ENCODE results near the gene ERICH4. TPM values are rescaled to one million over a fixed set of nuclear protein-coding genes. Genes with fewer than 3 reads are reported as not detected.

Gene ERICH4, protein sequence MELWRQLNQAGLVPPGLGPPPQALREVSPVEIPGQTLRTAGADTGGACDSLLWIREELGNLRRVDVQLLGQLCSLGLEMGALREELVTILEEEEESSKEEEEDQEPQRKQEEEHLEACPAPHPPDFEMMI
- total RNA-seq, result not detected in 2 replicates

DNA sequence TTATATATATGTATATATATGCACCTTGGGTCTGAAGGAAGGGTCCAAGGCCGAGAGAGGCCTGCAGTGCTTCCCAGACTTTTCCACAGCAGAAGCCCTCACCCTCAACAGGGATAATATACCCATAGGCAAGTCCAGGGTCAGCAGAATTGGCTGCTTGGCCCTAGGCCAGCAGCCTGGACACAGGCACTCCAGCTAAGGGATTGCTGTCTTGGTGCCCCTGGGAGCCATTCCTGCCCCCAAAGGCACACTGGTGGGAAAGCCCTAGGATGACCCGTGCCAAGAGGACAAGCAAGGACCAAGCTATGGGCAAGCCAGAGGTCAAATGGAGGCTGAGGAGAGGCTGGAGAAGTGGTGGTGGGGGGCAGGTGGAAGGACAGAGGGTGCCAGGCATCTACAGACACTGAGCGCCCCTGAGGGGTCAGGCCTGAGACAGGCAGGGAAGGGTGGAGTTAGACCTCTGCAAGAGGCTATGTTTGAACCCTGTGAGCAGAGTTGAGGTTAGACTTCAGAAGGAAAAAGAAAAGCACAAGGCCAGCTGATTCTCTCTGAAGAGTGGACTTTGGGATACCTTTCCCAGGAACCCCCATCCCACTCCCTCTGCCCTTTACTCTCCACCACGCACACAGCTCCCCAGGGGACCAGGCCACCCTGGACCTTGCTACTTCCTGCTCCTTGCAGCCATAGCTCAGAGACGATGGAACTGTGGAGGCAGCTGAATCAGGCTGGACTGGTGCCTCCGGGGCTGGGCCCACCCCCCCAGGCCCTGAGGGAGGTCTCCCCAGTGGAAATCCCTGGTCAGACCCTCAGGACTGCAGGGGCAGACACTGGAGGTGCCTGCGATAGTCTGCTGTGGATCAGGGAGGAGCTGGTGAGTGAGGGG is at the start of gene ERICH4:
ERICH4 (plus strand) TSS at position 684 of the 883 bp plus-strand sequence; CDS start at position 698, 14 bp downstream.
- Mint-ChIP-seq H3K36me3 (ENCODE audit: low read depth) (peaks cover 6% of the 10 kb centered on the region), H3K9me3 (no peaks in the 10 kb centered on the region), H3K4me1 (ENCODE audit: low read depth) (peaks cover 12% of the 10 kb centered on the region), H3K27me3 (ENCODE audit: low read depth) (peaks cover 3% of the 10 kb centered on the region), H3K27ac (no peak within 1 kb of the TSS), H3K4me3 (ENCODE audit: low read depth) (no peak within 1 kb of the TSS)
- no peak for DNase-seq (ENCODE audit: low spot score)
- intact Hi-C loops (cut with micrococcal nuclease), result no loop called here

DNA sequence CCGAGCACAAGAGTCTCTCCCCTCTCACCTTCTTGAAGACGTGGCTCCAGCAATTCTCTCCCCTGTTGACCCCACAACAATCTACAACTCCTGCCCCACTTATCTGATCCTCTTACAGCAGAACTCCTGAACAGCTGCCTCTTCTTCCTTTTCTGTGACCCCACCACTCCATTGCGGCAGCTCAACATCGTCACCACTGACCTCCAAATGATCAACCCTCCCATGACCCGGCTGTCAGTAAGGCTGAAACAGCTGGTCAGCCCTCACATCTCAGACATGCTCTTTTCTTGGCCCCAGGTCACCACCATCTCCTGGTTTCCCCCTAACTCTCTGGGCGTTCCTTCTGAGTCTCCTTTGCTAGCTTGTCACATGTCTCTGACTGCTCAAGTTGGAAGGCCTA is 47.6 kb upstream of the ERICH4 start:
- no peak for DNase-seq (ENCODE audit: low spot score)
- H3K27me3 Mint-ChIP-seq (ENCODE audit: low read depth), result no peaks in the 10 kb centered on the region
- H3K4me1 Mint-ChIP-seq (ENCODE audit: low read depth), result peaks cover 26% of the 10 kb centered on the region
- peak overlapping the region; percentile 95 for H3K4me3 Mint-ChIP-seq (ENCODE audit: low read depth)
- H3K9me3 Mint-ChIP-seq, result no peaks in the 10 kb centered on the region
- intact Hi-C loops (cut with micrococcal nuclease), result no loop called here
- H3K27ac Mint-ChIP-seq, result peak overlapping the region; percentile 2
- peaks cover 26% of the 10 kb centered on the region for H3K36me3 Mint-ChIP-seq (ENCODE audit: low read depth)

DNA sequence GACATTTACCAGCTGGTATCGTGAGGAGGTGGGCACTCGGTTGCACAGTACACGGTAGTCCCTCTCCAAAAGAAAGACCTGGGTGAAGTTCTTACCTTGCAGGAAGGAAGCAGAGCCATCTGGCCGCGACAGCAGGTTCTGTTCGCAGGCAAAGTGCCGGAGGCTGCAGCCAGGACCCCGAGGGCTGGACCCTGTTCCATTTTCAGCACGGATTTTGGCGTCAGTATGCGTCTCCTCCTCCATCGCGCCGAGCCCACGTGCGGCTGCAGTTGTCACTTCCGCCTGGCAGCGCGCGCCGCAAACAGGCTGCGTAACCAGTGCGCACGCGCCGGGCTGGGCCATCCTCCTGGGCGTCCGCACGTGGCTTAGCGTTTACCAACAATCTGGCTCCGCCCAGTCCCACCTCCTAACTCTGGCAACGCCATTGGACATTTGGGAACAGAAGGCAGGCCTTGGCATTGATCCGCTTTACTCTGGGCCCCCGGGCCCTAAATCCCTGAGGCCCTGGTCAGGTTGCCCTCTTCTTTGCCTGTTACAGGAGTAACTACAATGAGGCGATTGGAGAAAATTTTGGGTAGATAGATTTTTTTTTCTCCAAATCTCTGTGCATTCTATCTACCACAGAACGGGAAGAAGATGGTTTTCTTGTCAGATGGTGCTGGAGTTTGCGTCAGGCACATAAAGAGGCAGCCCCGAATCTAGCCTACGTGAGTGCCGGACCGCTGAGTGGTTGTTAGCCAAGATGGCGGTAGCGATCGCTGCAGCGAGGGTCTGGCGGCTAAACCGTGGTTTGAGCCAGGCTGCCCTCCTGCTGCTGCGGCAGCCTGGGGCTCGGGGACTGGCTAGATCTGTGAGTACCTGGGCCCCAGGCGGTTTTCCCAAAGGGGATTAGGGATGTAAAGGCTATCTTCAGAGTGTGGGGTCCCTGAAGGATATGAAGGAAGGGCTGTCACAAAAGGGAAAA is 45.6 kb upstream of the ERICH4 start, which contains the start of the genes BCKDHA and EXOSC5:
BCKDHA (plus strand) TSS at position 733 of the 964 bp plus-strand sequence; CDS start at position 743, 10 bp downstream.
EXOSC5 (minus strand) TSS at position 274 of the 964 bp plus-strand sequence; CDS start at position 243, 31 bp downstream.
- Mint-ChIP-seq H3K36me3 (ENCODE audit: low read depth) (peaks cover 18% of the 10 kb centered on the region), H3K4me1 (ENCODE audit: low read depth) (peaks cover 26% of the 10 kb centered on the region), H3K9me3 (no peaks in the 10 kb centered on the region), H3K27me3 (ENCODE audit: low read depth) (no peaks in the 10 kb centered on the region), H3K4me3 (ENCODE audit: low read depth) (peak within 1 kb of the TSS; percentile 95), H3K27ac (peak within 1 kb of the TSS; percentile 99)
- intact Hi-C loops (cut with micrococcal nuclease), result loop anchor here (1.0 kb wide), 3 partner anchors 34 to 133 kb away; partner anchors contain the start of genes DMAC2 and HNRNPUL1
- DNase-seq (ENCODE audit: low spot score), result peak; percentile 99

DNA sequence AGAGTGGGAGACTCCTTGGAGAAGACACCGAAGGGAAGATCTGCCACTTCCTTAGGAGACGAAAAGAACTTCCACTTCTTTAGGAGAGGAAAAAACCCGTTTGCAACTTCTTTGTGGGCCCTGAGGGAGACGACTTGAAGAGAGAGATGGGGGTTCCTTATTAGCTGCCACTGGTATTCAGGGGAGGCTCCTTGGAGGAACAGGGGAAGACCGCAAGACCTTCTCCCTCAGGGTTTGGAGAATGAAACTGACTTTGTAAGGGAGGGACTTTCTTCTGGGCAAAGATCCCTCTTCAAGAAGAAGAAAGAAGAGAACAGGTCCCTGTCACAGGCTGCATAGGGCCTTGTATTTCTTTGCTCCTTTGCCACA is 44.9 kb upstream of the ERICH4 start:
- H3K4me3 Mint-ChIP-seq (ENCODE audit: low read depth), result peak overlapping the region; percentile 95
- no peak for DNase-seq (ENCODE audit: low spot score)
- H3K9me3 Mint-ChIP-seq, result no peaks in the 10 kb centered on the region
- peak overlapping the region; percentile 99 for H3K27ac Mint-ChIP-seq
- H3K4me1 Mint-ChIP-seq (ENCODE audit: low read depth), result peaks cover 26% of the 10 kb centered on the region
- peaks cover 15% of the 10 kb centered on the region for H3K36me3 Mint-ChIP-seq (ENCODE audit: low read depth)
- H3K27me3 Mint-ChIP-seq (ENCODE audit: low read depth), result no peaks in the 10 kb centered on the region
- intact Hi-C loops (cut with micrococcal nuclease), result no loop called here

DNA sequence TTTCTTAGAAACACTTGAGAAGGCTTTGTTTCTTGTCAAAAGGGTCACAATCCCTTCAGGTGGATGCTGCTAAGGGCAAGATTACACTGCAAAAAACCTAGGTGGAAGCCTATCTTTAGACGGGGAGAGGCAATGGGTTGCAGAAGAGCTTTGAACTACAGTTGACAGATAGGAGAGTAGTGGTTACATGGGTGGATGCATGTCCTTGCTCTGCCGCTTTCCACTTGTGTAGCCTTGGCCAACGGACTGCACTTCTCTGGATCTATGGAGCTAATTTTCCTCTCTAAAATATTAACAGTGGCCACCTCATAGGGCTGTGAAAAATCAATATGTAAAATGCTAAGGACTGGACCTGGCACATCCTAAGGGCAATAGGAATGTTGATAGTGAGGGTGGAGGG is 44.4 kb upstream of the ERICH4 start:
- peaks cover 14% of the 10 kb centered on the region for H3K36me3 Mint-ChIP-seq (ENCODE audit: low read depth)
- intact Hi-C loops (cut with micrococcal nuclease), result no loop called here
- H3K4me3 Mint-ChIP-seq (ENCODE audit: low read depth), result peak overlapping the region; percentile 95
- H3K27me3 Mint-ChIP-seq (ENCODE audit: low read depth), result no peaks in the 10 kb centered on the region
- no peak for DNase-seq (ENCODE audit: low spot score)
- peaks cover 26% of the 10 kb centered on the region for H3K4me1 Mint-ChIP-seq (ENCODE audit: low read depth)
- no peaks in the 10 kb centered on the region for H3K9me3 Mint-ChIP-seq
- H3K27ac Mint-ChIP-seq, result no peak overlapping the region

DNA sequence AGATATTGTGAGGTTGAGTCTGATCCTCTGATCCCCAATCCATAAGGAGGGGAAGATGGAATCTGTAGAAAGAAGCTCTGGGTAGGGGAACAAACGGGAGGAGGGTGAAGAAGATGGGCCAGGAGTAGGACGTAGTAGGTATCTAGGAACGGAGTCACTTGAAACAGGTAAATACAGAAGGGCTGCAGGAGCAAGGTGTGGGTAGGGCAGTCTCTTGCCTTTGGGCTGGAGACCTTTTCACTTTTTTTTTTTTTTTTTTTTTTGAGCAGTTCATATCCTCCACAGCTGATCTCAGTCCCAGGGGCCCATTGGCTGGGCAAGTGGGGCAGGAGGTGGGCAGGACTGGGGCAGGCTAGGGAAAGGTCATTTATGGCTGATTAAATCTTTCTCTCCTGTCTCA is 43.9 kb upstream of the ERICH4 start:
- Mint-ChIP-seq H3K36me3 (ENCODE audit: low read depth) (peaks cover 11% of the 10 kb centered on the region), H3K27ac (no peak overlapping the region), H3K9me3 (no peaks in the 10 kb centered on the region), H3K27me3 (ENCODE audit: low read depth) (no peaks in the 10 kb centered on the region), H3K4me1 (ENCODE audit: low read depth) (peaks cover 26% of the 10 kb centered on the region), H3K4me3 (ENCODE audit: low read depth) (peak overlapping the region; percentile 95)
- no peak for DNase-seq (ENCODE audit: low spot score)
- intact Hi-C loops (cut with micrococcal nuclease), result no loop called here

DNA sequence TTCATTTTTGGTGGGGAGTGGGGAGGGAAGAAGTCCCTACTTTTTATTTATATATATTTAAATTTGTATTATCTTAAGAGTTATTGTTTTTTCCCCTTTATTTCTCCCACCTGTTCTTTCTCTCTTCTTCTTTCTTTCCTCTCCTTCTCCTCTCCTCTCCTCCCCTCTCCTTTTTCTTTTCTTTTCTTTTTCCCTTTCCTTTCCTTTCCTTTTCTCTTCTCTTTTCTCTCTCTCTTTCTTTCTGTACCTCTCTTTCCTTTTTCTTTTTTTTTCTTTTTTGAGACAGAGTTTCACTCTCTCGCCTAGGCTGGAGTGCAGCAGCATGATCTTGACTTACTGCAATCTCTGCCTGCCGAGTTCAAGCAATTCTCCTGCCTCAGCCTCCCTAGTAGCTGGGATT is 43.4 kb upstream of the ERICH4 start:
- peak overlapping the region; percentile 69 for H3K4me3 Mint-ChIP-seq (ENCODE audit: low read depth)

DNA sequence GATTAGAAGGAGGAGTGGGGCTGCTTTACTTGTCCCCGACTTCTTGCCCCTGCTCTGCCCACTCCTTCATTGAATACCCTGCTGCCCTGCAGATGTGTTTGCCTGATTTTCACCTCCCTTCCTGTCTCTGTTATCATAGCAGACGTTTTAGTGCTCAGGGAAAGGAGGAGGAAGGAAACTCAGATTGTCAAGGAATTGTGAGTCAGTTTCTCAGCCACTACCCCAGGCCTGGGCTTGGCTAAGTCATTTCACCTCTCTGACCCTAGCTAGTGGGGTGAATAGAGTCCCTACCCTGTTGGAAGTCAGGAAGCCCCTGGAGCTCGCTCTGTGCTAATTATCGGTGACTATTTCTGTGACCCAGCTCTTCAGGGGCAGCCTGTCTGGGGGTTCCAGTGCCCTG is 41.5 kb upstream of the ERICH4 start:
- no peak for DNase-seq (ENCODE audit: low spot score)
- no peak overlapping the region for H3K27ac Mint-ChIP-seq
- no peak overlapping the region for H3K4me3 Mint-ChIP-seq (ENCODE audit: low read depth)
- intact Hi-C loops (cut with micrococcal nuclease), result no loop called here
- H3K4me1 Mint-ChIP-seq (ENCODE audit: low read depth), result peaks cover 16% of the 10 kb centered on the region
- peaks cover 3% of the 10 kb centered on the region for H3K36me3 Mint-ChIP-seq (ENCODE audit: low read depth)
- H3K9me3 Mint-ChIP-seq, result no peaks in the 10 kb centered on the region
- H3K27me3 Mint-ChIP-seq (ENCODE audit: low read depth), result no peaks in the 10 kb centered on the region

More for the DNA sequence above, 43.4 kb upstream of the ERICH4 start:
- H3K4me1 Mint-ChIP-seq (ENCODE audit: low read depth), result peaks cover 26% of the 10 kb centered on the region
- DNase-seq (ENCODE audit: low spot score), result no peak
- H3K36me3 Mint-ChIP-seq (ENCODE audit: low read depth), result peaks cover 11% of the 10 kb centered on the region
- intact Hi-C loops (cut with micrococcal nuclease), result no loop called here
- no peaks in the 10 kb centered on the region for H3K27me3 Mint-ChIP-seq (ENCODE audit: low read depth)
- H3K27ac Mint-ChIP-seq, result no peak overlapping the region
- no peaks in the 10 kb centered on the region for H3K9me3 Mint-ChIP-seq

DNA sequence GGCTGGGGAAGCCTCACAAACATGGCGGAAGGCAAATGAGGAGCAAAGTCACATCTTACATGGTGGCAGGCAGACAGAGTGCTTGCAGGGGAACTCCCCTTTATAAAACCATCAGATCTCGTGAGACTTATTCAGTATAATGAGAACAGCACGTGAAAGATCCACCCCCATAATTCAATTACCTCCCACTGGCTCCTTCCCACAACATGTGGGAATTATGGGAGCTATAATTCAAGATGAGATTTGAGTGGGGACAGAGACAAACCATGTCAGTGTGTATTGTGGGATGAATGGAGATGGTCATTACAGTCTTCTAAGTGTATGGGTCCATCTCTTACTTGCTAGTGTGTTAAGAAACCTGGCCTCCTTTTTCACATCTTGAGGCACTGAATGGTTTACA is 40.9 kb upstream of the ERICH4 start:
- no peak for DNase-seq (ENCODE audit: low spot score)
- intact Hi-C loops (cut with micrococcal nuclease), result no loop called here
- Mint-ChIP-seq H3K4me3 (ENCODE audit: low read depth) (no peak overlapping the region), H3K9me3 (no peaks in the 10 kb centered on the region), H3K36me3 (ENCODE audit: low read depth) (peaks cover 3% of the 10 kb centered on the region), H3K27ac (no peak overlapping the region), H3K4me1 (ENCODE audit: low read depth) (peaks cover 15% of the 10 kb centered on the region), H3K27me3 (ENCODE audit: low read depth) (no peaks in the 10 kb centered on the region)

DNA sequence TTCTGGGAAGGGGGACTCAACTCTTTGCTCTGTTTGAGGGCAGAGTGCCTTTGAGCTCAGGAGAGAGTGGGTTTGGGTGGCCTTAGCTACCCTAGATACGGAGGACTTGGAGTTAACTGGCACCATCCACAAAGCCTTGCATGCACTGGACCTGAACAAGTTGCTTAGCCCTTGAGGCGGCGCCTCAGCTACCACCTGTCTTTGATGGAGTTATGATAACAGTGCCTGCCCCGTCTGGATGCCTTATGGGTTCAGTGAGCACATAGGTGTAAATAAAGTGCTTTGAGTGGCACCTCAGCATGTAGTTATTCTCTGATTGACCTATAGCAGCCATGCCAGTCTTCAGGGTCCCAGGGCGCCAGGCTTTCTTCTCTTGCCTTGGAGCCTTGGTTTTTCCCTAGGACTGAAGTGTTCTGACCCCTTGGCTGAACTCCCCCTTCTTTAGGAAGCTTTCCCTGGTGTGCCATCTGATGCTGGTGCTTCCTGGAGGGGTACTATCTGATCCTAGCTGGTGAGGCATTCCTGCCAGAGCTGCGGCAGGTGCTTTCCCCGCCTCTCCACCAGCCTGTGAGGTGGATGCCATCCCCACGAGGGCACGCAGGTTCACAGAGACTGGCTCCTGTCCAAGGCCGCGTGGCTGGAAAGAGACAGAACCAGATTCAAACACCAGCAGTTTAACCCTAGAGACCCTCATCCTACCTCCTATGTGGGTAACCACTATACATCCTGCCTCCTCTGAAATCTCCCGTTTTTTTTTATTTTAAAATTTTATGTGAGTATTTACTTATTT is 39.6 kb upstream of the ERICH4 start:
- H3K36me3 Mint-ChIP-seq (ENCODE audit: low read depth), result peaks cover 3% of the 10 kb centered on the region
- H3K4me3 Mint-ChIP-seq (ENCODE audit: low read depth), result no peak overlapping the region
- no peaks in the 10 kb centered on the region for H3K9me3 Mint-ChIP-seq
- no peak overlapping the region for H3K27ac Mint-ChIP-seq
- peaks cover 10% of the 10 kb centered on the region for H3K4me1 Mint-ChIP-seq (ENCODE audit: low read depth)
- DNase-seq (ENCODE audit: low spot score), result no peak
- intact Hi-C loops (cut with micrococcal nuclease), result no loop called here
- H3K27me3 Mint-ChIP-seq (ENCODE audit: low read depth), result no peaks in the 10 kb centered on the region

DNA sequence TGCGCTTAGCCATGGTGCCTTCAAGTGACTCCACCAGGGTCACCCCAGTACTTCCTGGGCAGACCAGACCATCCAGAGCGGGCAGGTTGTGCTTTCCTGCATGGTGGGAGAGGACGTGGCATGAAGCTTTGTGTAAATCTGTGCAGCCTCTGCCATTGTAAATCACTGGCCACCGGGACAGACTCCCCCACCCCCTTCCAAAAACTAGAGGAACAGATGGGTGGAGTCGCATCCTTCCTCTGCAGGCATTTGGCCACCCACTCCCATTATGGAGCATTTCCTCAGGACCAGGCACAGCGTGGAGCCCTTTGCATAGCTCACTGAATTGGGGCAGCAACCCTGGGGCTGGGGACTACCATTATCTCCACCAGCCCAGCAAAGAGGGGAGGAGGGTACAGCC is 37.2 kb upstream of the ERICH4 start:
- H3K4me1 Mint-ChIP-seq (ENCODE audit: low read depth), result peaks cover 7% of the 10 kb centered on the region
- no peak overlapping the region for H3K4me3 Mint-ChIP-seq (ENCODE audit: low read depth)
- H3K27ac Mint-ChIP-seq, result no peak overlapping the region
- intact Hi-C loops (cut with micrococcal nuclease), result no loop called here
- peaks cover 3% of the 10 kb centered on the region for H3K36me3 Mint-ChIP-seq (ENCODE audit: low read depth)
- no peak for DNase-seq (ENCODE audit: low spot score)
- no peaks in the 10 kb centered on the region for H3K27me3 Mint-ChIP-seq (ENCODE audit: low read depth)
- no peaks in the 10 kb centered on the region for H3K9me3 Mint-ChIP-seq

DNA sequence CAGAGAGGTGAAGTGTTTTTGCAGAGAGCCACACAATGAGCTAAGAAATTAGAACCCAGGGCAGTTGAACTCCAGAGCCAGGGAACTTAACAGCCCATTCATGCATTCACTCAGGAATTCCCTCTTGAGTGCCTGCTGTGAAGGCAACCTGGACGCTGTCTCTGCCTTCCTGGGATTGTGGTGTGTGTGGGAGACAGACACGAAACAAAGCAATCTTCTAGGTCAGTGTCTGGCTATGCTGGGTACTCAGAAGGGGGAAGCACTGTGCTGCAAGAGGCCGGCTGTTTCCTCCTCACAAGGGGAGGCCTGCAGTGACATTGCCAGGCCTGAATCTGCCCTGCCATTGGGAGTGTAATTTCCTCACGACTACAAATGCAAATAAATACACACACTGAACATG is 35.7 kb upstream of the ERICH4 start:
- H3K9me3 Mint-ChIP-seq, result no peaks in the 10 kb centered on the region
- peaks cover 7% of the 10 kb centered on the region for H3K4me1 Mint-ChIP-seq (ENCODE audit: low read depth)
- no peak overlapping the region for H3K4me3 Mint-ChIP-seq (ENCODE audit: low read depth)
- DNase-seq (ENCODE audit: low spot score), result no peak
- intact Hi-C loops (cut with micrococcal nuclease), result no loop called here
- H3K27ac Mint-ChIP-seq, result no peak overlapping the region
- H3K36me3 Mint-ChIP-seq (ENCODE audit: low read depth), result peaks cover 3% of the 10 kb centered on the region
- H3K27me3 Mint-ChIP-seq (ENCODE audit: low read depth), result no peaks in the 10 kb centered on the region
